ENCODE measurements around the gene CAPN12. TPM values are rescaled to one million over a fixed set of nuclear protein-coding genes. Genes with fewer than 3 reads are reported as not detected.

Gene CAPN12
- polyA plus RNA-seq, 3 donors = 1.8 TPM; not detected in 2

DNA sequence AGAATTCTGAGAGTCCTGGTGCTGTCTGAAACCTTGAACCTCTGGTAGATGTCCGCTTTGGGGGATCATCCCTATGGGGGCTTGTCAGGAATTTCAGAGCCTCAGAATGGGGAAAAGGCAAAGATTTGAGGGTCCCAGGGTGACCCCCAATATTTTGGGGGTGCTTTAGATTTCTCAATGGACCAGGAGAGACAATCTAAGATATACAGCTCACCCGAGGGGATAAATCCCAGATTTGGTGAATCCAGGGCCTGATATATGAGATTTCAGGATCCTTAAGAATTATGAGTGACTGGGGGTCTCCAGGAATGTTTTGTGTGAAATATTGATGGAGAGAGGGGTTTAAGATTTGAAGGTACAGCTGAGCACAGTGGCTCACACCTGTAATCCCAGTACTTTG lies 3.3 kb downstream of the CAPN12 start:
- DNase-seq = no peak
- Histone ChIP-seq H3K27me3 (ENCODE audit: control insufficient read depth in 2 of 2, insufficient read depth in 2 of 2, low read length in 2 of 2) (peaks cover 0 to 13% of the 10 kb centered on the region in 2 donors), H3K9ac (ENCODE audit: insufficient read depth, low read length, poor library complexity, severe bottlenecking) (no peak overlapping the region), H4K20me1 (ENCODE audit: insufficient read depth, low read length) (no peaks in the 10 kb centered on the region), H3K4me3 (replicated peaks in 1 of 3; ENCODE audit: low read depth in 2 of 3, low read length in 3 of 3) (no peak overlapping the region), H3K4me2 (replicated peaks; ENCODE audit: extremely low read depth, low read length, poor library complexity, severe bottlenecking) (no peak overlapping the region), H3K79me2 (ENCODE audit: insufficient read depth, low read length) (no peaks in the 10 kb centered on the region), H2AFZ (ENCODE audit: insufficient read depth, low read depth, low read length, poor library complexity, severe bottlenecking) (no peak overlapping the region), H3K27ac (ENCODE audit: low read depth in 1 of 2, low read length in 2 of 2) (no peak overlapping the region), H3K4me1 (ENCODE audit: control insufficient read depth in 1 of 2, insufficient read depth in 2 of 2, low read length in 2 of 2) (peaks cover 13 to 24% of the 10 kb centered on the region in 2 donors), H3K36me3 (replicated peaks in 1 of 2; ENCODE audit: control insufficient read depth in 1 of 2, insufficient read depth in 2 of 2, low read length in 2 of 2) (no peaks in the 10 kb centered on the region), H3K9me3 (replicated peaks in 1 of 2; ENCODE audit: control insufficient read depth in 1 of 2, insufficient read depth in 1 of 2, low read length in 2 of 2) (no peaks in the 10 kb centered on the region)
- peaks cover 18% of the 10 kb centered on the region for H3K4me1 Mint-ChIP-seq
- H3K9me3 Mint-ChIP-seq = peaks cover 0 to 3% (median 1%) of the 10 kb centered on the region in 7 donors
- no peak overlapping the region for H3K4me3 Mint-ChIP-seq
- TF ChIP-seq, protein P1, sequence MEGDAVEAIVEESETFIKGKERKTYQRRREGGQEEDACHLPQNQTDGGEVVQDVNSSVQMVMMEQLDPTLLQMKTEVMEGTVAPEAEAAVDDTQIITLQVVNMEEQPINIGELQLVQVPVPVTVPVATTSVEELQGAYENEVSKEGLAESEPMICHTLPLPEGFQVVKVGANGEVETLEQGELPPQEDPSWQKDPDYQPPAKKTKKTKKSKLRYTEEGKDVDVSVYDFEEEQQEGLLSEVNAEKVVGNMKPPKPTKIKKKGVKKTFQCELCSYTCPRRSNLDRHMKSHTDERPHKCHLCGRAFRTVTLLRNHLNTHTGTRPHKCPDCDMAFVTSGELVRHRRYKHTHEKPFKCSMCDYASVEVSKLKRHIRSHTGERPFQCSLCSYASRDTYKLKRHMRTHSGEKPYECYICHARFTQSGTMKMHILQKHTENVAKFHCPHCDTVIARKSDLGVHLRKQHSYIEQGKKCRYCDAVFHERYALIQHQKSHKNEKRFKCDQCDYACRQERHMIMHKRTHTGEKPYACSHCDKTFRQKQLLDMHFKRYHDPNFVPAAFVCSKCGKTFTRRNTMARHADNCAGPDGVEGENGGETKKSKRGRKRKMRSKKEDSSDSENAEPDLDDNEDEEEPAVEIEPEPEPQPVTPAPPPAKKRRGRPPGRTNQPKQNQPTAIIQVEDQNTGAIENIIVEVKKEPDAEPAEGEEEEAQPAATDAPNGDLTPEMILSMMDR (IDR thresholded peaks at IDR 0.05) = no peak
- intact Hi-C loops (cut with micrococcal nuclease) = no loop called here
- 100% methylated on average over 1 of the region's 2 CpGs for WGBS (ENCODE audit: insufficient coverage)
- no peak overlapping the region for H3K27ac Mint-ChIP-seq
- H3K27me3 Mint-ChIP-seq (ENCODE audit: low read depth in 3 of 3) = peaks cover 14 to 24% (median 17%) of the 10 kb centered on the region in 3 donors
- H3K36me3 Mint-ChIP-seq = peaks cover 0 to 3% of the 10 kb centered on the region in 2 donors

DNA sequence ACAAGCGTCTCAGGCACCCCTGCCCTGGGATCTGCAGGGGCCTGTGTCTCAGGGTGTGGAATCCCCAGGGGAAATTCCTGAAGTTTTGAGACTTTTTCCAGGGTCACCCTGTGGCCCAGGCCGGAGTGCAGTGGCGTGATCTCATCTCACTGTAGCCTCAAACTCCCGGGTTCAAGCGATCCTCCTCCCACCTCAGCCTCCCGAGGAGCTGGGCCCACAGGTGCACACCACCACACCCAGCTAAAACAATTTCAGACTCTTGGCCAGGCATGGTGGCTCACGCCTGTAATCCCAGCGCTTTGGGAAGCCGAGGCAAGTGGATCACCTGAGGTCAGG lies 4.0 kb downstream of the CAPN12 start:
- peaks cover 16 to 28% of the 10 kb centered on the region in 2 donors for H3K4me1 ChIP-seq (ENCODE audit: control insufficient read depth in 1 of 2, insufficient read depth in 2 of 2, low read length in 2 of 2)
- H3K4me1 Mint-ChIP-seq = peaks cover 21% of the 10 kb centered on the region
- no peak overlapping the region for H2AFZ ChIP-seq (ENCODE audit: insufficient read depth, low read depth, low read length, poor library complexity, severe bottlenecking)
- peaks cover 14 to 25% (median 15%) of the 10 kb centered on the region in 3 donors for H3K27me3 Mint-ChIP-seq (ENCODE audit: low read depth in 3 of 3)
- H3K36me3 Mint-ChIP-seq = peaks cover 0 to 3% of the 10 kb centered on the region in 2 donors
- intact Hi-C loops (cut with micrococcal nuclease) = no loop called here
- peaks cover 0 to 3% (median 1%) of the 10 kb centered on the region in 7 donors for H3K9me3 Mint-ChIP-seq
- H3K4me3 ChIP-seq (replicated peaks in 1 of 3; ENCODE audit: low read depth in 2 of 3, low read length in 3 of 3) = no peak overlapping the region
- TF ChIP-seq, protein P1 (IDR thresholded peaks at IDR 0.05) = no peak
- peaks cover 0 to 13% of the 10 kb centered on the region in 2 donors for H3K27me3 ChIP-seq (ENCODE audit: control insufficient read depth in 2 of 2, insufficient read depth in 2 of 2, low read length in 2 of 2)
- no peaks in the 10 kb centered on the region for H4K20me1 ChIP-seq (ENCODE audit: insufficient read depth, low read length)
- H3K27ac ChIP-seq (ENCODE audit: low read depth in 1 of 2, low read length in 2 of 2) = no peak overlapping the region
- H3K9ac ChIP-seq (ENCODE audit: insufficient read depth, low read length, poor library complexity, severe bottlenecking) = no peak overlapping the region
- H3K9me3 ChIP-seq (replicated peaks in 1 of 2; ENCODE audit: control insufficient read depth in 1 of 2, insufficient read depth in 1 of 2, low read length in 2 of 2) = no peaks in the 10 kb centered on the region
- WGBS (ENCODE audit: insufficient coverage) = 98% methylated on average over 9 of the region's 9 CpGs
- peak in 1 of 3 donors; percentile 19 for DNase-seq
- no peak overlapping the region for H3K27ac Mint-ChIP-seq
- H3K4me2 ChIP-seq (replicated peaks; ENCODE audit: extremely low read depth, low read length, poor library complexity, severe bottlenecking) = no peak overlapping the region
- no peaks in the 10 kb centered on the region for H3K36me3 ChIP-seq (replicated peaks in 1 of 2; ENCODE audit: control insufficient read depth in 1 of 2, insufficient read depth in 2 of 2, low read length in 2 of 2)
- no peaks in the 10 kb centered on the region for H3K79me2 ChIP-seq (ENCODE audit: insufficient read depth, low read length)
- H3K4me3 Mint-ChIP-seq = no peak overlapping the region
